SK-N-MC (cell line): Measurements from ENCODE around the gene GGTLC2.

Experiments used
- EZH2 ChIP-seq: fragments of 200-600 bp; sonication (generic); IDR thresholded peaks from one replicate; pipeline ENCODE4 v1.6.1; 2017; ENCODE audit warnings: antibody characterized with exemption
- FOXP2 ChIP-seq: optimal IDR thresholded peaks from 2 replicates; pipeline ENCODE3; 2011; ENCODE audit warnings: mild to moderate bottlenecking, moderate library complexity; ENCODE audit not compliant: insufficient read depth; ENCODE audit errors: extremely low read length, control extremely low read depth
- POLR2AphosphoS5 ChIP-seq: IDR thresholded peaks from 2 replicates; pipeline ENCODE4 v1.6.1; 2012; ENCODE audit warnings: mild to moderate bottlenecking, low read depth, low read length, borderline replicate concordance

DNA sequence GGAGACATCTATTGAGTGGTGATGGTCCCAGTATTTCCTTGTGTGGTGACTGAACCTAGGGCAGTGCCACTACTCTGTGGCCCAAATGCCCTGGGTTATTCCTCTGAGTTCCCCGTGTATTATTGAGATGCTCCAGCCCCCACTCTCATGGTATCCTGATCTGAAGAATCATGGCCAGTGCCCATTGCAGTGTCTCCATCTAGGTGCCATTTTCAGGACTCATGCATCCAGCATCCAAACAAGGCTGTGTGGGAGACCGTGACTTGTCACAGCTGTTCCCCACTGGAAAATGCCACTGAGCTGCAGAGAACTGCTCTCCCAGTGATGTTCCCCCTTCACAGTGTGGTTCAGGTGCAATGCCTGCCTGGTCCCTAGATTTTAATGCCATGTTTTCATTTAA lies 24.7 kb downstream of the GGTLC2 start:
- no peak for TF ChIP-seq EZH2
- no peak for TF ChIP-seq POLR2AphosphoS5
- TF ChIP-seq FOXP2 = no peak
